Measurements from ENCODE around the gene UBE4A. TPM values are rescaled to one million over a fixed set of nuclear protein-coding genes. Genes with fewer than 3 reads are reported as not detected.

UBE4A gene
- total and polyA plus RNA-seq, 10 of the 15 experiments (the other 5 are each of a cell fraction or from before 2014, with no cell fraction given): 6.2 to 39.6 (median 30.3) TPM

DNA sequence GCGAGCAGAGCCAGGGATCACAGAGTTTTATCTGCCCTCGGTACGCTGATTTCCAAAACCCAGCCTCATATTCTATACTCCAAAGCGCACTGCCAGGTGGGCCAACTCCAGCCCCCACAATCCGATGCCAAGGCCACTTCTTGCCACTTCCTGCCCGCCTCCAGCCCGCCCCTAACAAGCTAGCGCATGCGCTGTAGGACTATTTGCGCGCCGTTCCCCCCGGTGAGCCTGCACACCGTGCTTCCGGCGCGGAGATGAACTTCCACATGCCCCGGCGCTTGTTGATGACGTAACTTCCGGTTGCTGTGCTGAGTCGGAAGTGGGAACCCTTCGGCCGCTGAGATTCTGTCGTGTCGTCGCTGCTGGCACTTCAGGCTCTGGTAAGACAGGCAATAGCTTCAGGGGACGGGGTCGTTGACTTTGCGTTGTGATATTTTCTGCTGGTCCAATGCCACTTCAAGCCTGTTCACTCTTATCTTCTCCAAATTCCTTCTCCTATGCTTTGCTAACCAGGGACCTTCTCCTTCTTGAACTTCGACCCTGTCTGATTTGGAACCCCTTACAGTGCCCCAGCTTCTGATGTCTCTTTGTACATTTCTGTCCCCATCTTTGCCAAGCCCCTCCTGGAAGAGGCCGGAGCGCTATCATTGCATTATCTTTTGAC is at the start of gene UBE4A (continued):
- peak; percentile 6; the same call in 1 of the 2 replicates for TF ChIP-seq USF2 (IDR thresholded peaks at IDR 0.05; ENCODE audit: borderline replicate concordance, low read depth, low read length)
- TF ChIP-seq NR2F1 (conservative IDR thresholded peaks at IDR 0.05): peak; percentile 63

DNA sequence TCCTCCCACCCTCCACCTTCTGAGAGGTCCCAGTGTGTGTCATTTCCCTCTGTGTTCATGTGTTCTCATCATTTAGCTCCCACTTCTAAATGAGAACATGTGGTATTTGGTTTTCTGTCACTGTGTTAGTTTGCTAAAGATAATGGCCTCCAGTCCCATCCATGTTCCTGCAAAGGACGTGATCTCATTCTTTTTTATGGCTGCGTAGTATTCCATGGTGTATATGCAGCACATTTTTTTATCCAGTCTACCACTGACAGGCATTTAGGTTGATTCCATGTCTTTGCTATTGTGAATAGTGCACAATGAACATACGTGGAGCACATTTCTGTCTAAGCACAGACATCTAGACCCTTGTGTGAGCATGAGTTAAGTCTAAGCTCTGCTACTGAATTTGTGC is 49.1 kb upstream of the UBE4A start:
- ChIA-PET CTCF (interaction anchor here (1.2 kb wide), 1 partner anchor 112 kb away, joined by 3 read pairs; no protein-coding TSS in a partner anchor), RAD21 (ENCODE audit: unreplicated experiment) (no interaction called here), POLR2A (no interaction called here), SMC1A (ENCODE audit: uncharacterized antibody, unreplicated experiment) (no interaction called here)
- H3K4me1 ChIP-seq (ENCODE audit: control insufficient read depth, insufficient read depth, low read length): peaks cover under 1% of the 10 kb centered on the region; the same call in 1 of the 2 replicates
- H3K4me3 ChIP-seq: no peak overlapping the region
- no peaks in the 10 kb centered on the region for H3K79me2 ChIP-seq (ENCODE audit: control insufficient read depth, insufficient read depth, low read length)
- H3K9ac ChIP-seq (ENCODE audit: control insufficient read depth, insufficient read depth, low read length): no peak overlapping the region
- H3K4me2 ChIP-seq (ENCODE audit: control insufficient read depth, insufficient read depth): no peak overlapping the region
- in situ Hi-C loops (cut with MboI): no loop called here
- TF ChIP-seq ZNF217 (IDR thresholded peaks at IDR 0.05) (no peak), MEF2A (IDR thresholded peaks at IDR 0.05; ENCODE audit: insufficient read depth, low read depth, low read length) (no peak), YY1 (IDR thresholded peaks at IDR 0.05; ENCODE audit: low read depth, low read length) (no peak), CBX5 (IDR thresholded peaks at IDR 0.05; ENCODE audit: low read depth) (no peak), CTCF (IDR thresholded peaks at IDR 0.05 in 2 of 3, conservative IDR thresholded peaks at IDR 0.05 in 1 of 3; ENCODE audit: control insufficient read depth in 2 of 3, extremely low read depth in 1 of 3, insufficient read depth in 1 of 3, low read depth in 3 of 3, low read length in 3 of 3) (no peak), RUNX3 (IDR thresholded peaks at IDR 0.05; ENCODE audit: low read length) (no peak), BHLHE40 (IDR thresholded peaks at IDR 0.05; ENCODE audit: borderline replicate concordance in 1 of 2, low read depth in 2 of 2, low read length in 1 of 2) (no peak), NR2C1 (IDR thresholded peaks at IDR 0.05) (no peak), LARP7 (IDR thresholded peaks at IDR 0.05) (no peak), STAT3 (IDR thresholded peaks at IDR 0.05; ENCODE audit: low read depth, low read length) (no peak), ZNF24 (IDR thresholded peaks at IDR 0.05) (no peak), RELB (IDR thresholded peaks at IDR 0.05; ENCODE audit: low read depth) (no peak), BACH1 (IDR thresholded peaks at IDR 0.05; ENCODE audit: borderline replicate concordance) (no peak), NFXL1 (IDR thresholded peaks at IDR 0.05; ENCODE audit: borderline replicate concordance) (no peak), RELA (IDR thresholded peaks at IDR 0.05; ENCODE audit: borderline replicate concordance, partially characterized antibody) (no peak), HDAC2 (IDR thresholded peaks at IDR 0.05) (no peak), PAX5 (IDR thresholded peaks at IDR 0.05; ENCODE audit: borderline replicate concordance, low read depth, low read length) (no peak)
- H2AFZ ChIP-seq (ENCODE audit: control insufficient read depth, low read depth, low read length): no peak overlapping the region
- no peaks in the 10 kb centered on the region for H3K27me3 ChIP-seq (replicated peaks in 1 of 2; ENCODE audit: control insufficient read depth in 2 of 2, insufficient read depth in 2 of 2, low read length in 1 of 2)
- no peaks in the 10 kb centered on the region; the same call in 2 of the 3 replicates for H3K9me3 ChIP-seq (replicated peaks; ENCODE audit: control insufficient read depth, insufficient read depth, low read length)
- ATAC-seq (no peak), DNase-seq (ENCODE audit: low read depth, low spot score) (no peak), FAIRE-seq (no peak)
- WGBS (ENCODE audit: insufficient coverage, insufficient replicate concordance, low lambda C conversion rate, missing lambda C conversion rate): 87% methylated on average over 3 of the region's 3 CpGs
- no TSS peak for BruUV-seq (replicated peaks)
- H4K20me1 ChIP-seq (ENCODE audit: control insufficient read depth, insufficient read depth): no peaks in the 10 kb centered on the region
- intact Hi-C loops (cut with micrococcal nuclease; ENCODE audit: unreplicated experiment): no loop called here
- H3K27ac ChIP-seq (ENCODE audit: control insufficient read depth, insufficient read depth): no peak overlapping the region
- H3K36me3 ChIP-seq (ENCODE audit: control insufficient read depth in 2 of 2, insufficient read depth in 2 of 2, low read length in 1 of 2): no peaks in the 10 kb centered on the region
